GM18502 (cell line): ENCODE data around the gene CCDC74A.
A peak's percentile ranks its signal among the peaks of the same experiment; 100 is the strongest.
"Not testable (repeated sequence)": the region's sequence is repeated elsewhere in the genome, so short reads cannot be mapped to it uniquely, and the experiment has no call there.

Experiments
- ATAC-seq: cut with Tn5 transposase; IDR thresholded peaks from one replicate; pipeline ENCODE4 v1.9.1; 2021; ENCODE audit warnings: mild to moderate bottlenecking; ENCODE audit not compliant: unreplicated experiment, poor library complexity

Gene CCDC74A

DNA sequence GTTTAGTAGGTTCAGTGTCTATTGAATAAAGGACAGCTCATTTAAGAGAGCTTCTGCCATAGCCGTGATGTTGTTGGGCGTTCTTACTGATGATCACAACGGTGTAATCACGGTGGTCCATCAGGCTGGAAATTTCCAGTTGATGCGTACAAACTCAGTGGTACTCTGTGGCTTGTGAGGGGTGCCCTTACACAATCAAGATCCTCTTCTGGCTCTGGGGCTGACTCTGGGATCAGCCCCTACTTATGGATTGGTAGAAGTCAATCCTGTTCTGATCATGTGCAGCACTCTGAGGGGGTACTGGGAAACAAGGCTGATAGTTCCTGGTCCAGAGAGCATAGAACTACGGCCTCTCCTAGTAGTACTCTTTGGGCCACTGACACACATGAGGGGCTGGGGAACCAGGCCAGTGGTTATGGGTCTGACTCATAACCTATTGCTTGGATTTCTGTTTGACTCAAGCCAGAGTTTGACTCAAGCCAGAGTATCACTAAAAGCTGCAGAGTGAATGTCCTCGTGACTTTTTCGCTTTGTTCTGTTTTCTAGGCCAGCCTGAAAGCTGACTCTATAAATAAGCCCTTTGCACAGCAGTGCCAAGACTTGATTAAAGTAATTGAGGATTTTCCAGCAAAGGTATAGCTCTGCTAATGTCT, 29.2 kb upstream of the CCDC74A start:
- peak; percentile 97 for ATAC-seq

DNA sequence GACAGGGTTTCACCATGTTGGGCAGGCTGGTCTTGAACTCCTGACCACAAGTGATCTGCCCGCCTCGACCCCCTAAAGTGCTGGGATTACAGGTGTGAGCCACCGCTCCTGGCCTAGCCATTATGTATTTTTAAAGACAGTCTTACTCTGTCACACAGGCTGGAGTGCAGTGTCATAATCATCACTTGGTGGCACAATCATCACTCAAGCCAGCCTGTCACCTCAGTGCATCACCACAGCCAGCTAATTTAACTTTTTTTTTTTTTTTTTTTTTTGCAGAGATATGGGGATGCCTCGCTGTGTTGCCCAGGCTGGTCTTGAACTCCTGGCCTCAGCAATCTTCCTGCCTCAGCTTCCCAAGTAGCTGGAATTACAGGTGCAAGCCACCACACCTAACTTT, 24.1 kb upstream of the CCDC74A start:
- ATAC-seq: not testable (repeated sequence)

DNA sequence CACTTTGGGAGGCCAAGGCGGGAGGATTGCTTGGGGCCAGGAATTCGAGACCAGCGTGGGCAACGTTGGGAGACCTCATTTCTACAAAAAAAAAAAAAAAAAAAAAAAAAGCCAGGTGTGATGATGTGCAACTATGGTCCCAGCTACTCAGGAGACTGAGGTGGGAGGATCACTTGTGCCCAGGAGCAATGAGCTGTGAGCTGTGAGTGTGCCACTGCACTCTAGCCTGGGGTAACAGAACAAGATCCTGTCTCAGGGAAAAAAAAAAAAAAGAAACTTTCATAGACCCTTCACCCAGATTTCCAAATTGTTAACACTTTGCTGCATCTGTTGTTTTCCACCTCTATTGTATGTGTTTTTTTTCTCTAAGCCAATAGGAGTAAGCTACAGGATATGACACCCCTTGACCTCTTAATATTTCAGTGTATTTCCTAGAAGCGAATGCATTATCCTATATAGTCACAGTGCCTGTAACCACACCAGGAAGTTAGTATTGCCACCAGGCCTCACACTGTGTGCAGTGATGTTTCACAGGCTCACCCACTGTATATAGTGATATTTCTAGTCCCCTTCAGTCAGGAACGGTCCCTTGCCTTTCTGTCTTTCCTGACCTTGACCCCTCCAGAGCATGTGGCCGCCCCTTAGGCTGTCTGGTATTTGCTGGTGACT, 23.5 kb upstream of the CCDC74A start:
- ATAC-seq: not testable (repeated sequence)

DNA sequence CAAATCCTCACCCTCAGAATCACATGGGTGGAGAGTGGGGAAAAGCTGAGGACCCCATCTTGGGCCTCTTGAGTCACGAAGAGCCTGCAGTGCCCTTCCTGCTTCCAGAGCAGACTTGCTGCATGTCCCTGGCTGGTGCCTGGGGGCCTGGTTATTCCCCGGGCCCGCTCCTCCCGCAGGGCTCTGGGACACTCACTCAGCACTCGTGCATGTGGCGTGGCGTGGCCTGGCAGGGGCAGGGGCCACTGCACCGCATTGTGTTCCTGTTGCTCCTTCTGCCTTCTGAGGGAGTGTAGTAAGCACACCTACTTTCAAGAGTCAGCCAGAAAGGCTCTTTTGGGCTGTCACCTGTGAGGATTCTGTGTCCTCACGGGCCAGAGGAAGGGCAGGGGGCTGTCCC, 18.1 kb upstream of the CCDC74A start:
- no peak for ATAC-seq

DNA sequence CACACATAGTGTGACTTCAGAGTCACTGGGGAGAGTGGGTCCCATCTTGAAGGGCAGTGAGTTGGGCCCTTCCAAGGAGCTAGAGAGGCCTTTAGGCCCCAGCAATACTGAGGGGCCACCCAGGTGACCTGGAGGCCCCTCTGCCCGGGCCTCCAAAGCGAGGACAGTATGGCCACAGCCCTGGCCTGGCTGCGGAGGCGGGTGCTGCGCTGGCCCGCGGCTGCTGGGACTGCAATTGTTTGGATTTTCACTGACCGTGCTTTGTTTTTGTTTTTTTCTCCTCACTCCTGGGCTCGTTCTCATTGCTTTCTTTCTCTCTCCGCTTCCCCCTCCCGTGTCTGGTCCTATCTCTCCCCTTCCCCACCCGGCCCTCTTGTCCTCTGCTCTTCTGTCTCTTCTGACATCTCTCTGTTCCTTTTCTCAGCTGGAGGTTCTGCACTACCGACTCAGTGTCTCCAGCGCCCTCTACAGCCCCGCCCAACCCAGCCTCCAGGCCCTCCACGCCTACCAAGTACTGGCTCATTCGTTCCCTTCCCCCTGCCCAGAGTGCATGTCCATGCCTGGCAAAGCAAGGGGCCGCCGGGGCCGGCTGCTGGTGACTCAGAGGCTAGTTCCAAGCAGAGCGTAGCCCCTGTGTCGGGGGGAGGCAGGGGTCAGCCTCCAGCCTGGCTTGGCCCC, 16.3 kb upstream of the CCDC74A start:
- ATAC-seq: not testable (repeated sequence)

DNA sequence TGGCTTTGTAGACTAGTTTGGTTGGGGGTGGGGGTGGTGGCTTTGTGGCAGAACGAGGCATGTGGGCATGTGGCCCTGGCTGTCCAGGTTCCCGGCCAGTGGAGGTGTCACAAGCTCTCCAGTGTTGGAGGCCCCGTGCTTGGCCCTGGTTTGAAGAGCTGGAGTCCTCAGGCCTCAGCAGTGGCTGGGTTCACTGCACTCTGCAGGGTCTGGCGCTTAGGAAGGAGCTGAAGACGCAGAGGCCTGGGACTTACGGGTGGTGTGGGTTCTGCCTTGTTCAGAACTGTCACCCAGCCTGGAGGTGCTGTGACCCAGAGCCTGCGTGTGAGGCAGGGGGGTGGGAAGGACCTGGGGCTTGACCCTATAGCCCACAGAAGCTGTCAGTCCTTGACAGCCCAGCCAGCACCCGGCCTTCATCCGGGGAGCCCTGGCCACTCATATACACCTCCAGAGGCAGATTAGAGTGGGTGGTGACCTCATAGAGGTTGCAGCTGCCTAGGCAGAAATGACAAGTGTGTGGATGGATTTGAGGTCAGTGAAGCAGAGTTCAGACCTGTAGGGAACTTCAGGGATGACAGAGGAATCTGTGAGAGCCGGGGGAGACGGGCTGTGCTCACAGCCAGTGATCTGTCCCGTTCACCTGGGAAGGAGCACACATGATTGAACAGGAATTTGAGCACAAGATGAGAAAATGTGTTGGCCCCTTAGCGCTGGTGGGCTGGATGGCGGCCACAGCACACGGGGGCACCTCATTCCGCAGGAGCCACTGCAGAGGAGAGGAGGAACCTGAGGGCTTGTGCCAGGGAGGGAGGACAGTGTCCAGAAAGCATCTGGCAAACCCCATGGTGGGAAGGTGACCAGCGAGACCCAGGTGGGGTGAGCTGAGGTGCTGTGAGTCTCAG, 15.5 kb upstream of the CCDC74A start:
- ATAC-seq: not testable (repeated sequence)

DNA sequence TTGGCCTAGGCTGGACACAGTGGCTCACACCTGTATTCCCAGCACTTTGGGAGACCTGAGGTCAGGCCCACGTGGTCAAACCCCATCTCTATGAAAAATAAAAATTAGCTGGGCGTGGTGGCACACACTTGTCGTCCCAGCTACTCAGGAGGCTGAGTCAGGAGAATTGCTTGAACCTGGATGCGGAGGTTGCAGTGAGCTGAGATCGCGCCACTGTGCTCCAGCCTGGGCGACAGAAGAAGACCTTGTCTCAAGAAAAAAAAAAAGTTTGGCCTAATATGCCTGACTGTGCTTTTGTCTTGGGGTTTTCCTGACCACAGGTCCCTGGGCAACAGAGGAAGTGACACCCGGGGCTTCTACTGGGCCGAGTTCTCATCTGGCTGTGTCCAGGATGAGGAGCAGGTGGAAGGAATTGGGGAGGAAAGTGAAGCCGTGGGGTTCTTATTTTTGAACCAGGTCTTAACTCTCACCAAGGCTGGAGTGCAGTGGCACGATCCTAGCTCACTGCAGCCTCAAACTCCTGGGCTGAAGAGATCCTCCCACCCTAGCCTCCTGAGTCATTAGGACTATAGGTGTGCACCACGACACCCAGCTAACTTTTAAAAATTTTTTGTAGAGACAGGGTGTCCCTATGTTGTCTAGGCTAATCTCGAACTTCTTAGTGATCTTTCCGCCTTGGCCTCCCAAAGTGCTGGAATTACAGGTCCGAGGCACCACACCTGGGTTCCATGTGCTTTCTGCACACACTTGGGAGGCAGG, 13.1 kb upstream of the CCDC74A start:
- peak; percentile 88 for ATAC-seq

DNA sequence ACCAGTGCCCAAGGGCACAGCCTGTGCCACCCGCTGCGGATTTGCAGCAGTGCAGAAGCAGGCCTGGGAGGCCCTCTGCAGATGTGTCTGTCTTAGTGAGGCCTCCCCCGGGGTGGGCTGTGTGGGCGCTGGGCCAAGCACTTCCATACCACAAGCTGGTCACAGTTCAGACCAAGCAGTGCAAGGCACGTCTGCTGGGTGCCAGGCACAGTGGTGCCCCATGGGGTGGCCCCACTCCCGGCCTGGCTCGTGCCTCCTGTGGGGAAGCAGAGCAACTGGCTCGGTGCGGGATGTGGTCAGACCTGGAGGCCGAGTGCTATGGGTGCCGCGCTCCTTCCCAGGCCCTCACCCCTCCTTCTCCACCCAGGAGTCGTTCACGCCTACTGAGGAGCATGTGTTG, 12.5 kb upstream of the CCDC74A start:
- peak; percentile 12 for ATAC-seq

DNA sequence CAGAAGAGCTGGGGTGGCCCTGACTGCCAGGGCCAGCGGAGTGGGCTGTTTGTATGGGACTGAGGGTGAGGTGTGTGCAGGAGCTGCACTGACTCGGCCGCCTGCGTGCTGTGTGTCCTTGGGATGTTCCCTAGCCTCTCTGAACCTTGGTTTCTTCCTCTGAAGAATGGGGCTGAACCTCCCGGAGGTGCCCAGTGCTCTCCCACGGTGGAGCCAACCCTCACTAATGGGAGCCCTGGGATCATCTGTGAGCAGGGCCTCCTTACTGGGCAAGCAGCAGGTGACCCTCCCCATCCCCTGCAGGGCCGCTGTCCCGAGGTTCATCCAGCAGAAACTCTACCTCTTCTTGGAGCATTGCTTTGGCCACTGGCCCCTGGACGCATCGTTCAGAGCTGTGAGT, 11.7 kb upstream of the CCDC74A start:
- ATAC-seq: no peak

DNA sequence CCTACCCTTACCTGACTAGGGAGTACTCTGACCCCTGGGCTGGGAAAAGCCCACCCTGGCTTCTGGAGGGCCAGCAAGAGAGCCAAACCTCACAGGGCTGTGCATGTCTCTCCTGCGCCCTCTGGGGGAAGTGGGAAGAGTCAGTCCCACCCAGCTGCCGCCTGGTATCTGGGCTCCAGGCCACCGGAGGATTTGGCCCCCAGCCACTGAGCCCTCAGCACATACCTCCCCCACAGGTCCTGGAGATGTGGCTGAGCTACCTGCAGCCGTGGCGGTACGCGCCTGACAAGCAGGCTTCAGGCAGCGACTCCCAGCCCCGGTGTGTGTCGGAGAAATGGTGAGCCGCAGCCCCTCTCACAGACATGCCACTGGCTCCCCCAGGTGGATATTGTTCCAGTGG, 11.1 kb upstream of the CCDC74A start:
- not testable (repeated sequence) for ATAC-seq

DNA sequence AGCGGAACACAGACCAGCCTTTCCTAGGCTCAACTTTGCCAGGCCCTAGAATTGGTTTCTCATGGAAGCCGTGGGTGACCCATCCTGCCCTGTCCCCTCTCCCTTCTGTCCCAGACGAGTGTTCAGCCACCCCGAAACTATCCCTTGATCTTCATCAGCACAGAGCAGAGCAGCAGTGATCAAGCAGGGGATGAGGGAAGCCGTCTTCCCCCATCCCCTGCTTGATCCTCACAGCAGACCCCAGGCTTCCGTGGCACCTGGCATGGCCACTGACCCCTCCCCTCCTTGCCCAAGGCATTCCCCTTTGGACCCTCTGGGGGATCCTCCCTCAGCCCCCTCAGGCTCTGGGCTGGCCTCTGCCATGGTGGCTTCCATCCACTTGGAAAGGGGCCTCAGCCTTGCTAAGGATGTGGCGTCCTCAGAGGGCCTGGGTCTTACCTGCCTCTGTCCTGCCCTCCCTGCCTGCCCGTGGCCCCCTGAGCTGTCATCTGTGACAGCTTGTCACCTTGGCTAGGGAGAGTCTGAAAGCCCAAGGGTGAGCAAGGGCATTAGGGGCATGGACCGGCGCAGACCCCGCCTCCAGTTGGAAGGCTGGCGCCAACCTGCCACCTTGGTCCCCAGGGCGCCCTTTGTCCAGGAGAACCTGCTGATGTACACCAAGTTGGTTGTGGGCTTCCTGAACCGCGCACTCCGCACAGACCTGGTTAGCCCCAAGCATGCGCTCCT, 10.4 kb upstream of the CCDC74A start:
- ATAC-seq: no peak

DNA sequence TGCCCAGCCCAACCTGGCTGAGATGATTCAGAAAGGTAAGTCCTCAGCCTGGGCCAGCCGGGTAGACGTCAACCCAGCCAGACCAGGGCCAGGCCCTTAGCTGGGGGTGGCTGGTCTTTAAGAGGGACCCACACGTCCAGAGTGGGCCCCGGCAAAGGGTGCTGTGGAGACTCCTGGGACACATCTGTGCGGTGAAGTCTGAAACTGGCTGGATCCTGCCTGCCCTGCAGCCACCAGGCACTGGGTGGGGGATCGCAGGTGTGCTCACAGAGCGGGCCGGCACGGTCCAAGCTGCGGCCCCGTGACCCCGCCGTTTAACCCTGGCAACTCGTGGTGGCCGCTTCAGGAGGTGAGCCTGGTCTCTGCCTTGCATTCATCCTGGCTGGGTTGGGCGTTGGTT, 9.8 kb upstream of the CCDC74A start:
- not testable (repeated sequence) for ATAC-seq

DNA sequence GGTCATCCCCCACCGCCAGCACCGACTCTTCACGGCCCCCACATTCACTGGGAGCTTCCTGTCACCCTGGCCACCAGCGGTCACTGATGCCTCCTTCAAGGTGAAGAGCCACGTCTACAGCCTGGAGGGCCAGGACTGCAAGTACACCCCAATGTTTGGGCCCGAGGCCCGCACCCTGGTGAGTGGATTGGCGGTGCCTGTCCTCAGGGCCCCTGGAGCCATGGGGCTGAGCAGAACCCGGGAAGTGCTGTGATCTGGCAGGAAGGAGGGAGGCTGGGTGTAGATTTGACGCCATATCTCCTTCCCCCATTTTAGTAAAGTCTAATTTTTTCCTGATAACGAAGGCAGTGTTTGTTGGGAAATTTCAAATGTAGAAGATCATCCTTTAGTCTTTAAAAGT, 9.2 kb upstream of the CCDC74A start:
- not testable (repeated sequence) for ATAC-seq

DNA sequence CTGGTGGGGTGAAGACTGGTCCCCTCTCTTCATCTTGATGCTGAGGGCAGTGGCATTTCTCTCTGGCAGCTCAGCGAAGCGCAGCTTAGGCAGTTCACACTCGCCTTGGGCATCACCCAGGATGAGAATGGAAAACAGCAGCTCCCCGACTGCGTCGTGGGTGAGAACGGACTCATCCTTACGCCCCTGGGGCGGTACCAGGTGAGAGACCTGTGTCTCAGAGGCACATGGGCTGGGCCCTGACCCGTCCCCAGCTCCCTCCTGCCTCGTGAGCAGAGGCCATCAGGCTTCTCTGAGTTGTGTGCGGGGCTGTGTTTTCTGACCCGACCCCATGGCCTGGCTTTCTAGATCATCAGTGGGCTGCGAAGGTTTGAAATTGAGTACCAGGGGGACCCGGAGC, 8.2 kb upstream of the CCDC74A start:
- ATAC-seq: no peak

DNA sequence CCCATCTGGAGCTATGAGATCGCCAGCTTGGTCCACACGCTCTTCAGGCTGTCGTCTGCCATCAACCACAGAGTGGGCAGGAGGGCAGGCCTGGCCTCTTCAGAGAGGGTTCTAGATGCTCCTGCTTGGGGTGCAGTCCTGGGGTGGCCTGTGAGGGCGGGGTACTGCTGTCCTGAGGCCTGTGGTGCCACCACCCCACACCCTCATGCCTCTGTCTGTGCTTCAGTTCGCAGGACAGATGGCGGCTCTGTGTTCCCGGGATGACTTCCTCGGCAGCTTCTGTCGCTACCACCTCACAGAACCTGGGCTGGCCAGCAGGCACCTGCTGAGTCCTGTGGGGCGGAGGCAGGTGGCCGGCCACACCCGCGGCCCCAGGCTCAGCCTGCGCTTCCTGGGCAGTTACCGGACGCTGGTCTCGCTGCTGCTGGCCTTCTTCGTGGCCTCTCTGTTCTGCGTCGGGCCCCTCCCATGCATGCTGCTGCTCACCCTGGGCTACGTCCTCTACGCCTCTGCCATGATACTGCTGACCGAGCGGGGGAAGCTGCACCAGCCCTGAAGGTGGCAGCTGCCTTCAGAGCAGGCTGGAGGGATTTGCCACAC, 7.7 kb upstream of the CCDC74A start:
- not testable (repeated sequence) for ATAC-seq

DNA sequence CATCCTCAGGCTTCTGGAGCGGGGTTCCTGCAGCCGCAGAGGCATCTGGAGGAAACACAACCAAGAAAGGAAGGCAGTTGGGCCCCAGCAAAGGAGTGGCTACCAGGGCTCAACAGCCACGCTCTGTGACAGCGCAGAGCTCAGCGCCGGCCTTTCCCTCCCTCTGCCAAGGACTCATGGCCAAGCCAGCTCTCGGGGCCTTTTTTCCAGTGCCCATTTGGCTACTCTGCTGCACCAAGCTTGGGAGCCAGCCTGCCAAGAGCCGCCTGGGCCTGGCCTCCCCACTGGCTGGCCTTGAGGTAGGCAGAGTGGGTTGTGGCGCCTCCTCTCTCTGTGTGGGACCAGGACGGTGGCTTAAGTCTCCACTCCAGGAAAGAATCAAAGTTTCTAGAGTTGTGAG, 7.2 kb upstream of the CCDC74A start:
- ATAC-seq: no peak

DNA sequence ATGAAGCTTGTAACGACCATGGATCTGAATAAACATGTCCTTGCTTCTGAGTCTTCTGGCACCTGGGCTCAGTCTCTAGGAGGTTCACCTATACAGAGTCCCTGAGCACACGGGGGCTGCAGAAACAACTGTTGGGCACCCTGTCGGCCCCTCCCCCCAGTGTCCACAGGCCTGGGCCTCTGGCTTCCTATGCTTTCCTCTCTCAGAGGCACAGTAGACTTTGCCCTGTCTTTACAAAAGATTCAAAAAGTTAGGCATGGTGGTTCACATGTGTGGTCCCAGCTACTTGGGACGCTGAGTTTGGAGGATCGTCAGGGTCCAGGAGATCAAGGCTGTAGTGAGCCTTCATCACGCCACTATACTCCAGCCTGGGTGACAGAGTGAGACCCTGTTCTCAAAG, 6.2 kb upstream of the CCDC74A start:
- ATAC-seq: not testable (repeated sequence)

DNA sequence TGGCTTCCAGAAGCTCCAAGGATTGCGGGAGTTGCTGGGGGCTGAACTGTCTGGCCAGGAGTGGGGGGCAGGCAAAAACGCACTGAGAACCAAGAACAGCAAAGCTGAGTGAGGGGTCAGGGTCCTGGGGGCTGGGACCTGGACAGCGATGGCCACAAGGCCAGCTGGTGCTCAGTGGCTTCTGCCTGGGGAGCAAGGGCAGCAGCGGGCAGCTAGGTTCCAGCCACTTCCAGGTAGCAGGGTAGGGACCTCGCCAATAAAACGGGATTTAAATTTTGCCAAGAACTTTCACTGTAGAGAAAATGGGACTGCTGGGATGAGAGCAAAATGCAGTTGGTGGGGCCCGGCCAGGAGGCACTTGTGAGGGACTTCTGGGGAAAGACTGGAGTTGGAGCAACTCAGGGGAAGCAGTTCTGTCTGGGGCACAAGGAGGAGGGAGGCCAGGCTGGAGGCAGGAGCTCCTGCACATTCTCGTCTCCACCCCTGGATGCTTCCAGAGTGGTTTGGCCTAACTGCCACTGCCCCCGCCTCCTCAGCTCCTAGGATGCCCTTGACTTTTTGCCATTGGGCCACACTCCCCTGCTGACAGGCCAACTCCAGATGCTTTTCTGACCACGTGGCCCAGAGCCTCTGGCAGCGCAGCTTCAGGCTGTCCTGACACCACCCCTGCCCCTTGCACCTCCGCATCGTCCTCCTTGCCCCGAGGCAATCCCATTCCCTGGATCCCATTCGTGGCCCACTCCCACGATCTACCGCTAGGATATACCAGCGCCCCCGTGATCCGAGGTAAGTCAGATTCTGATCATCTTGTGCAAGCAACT, 5.5 kb upstream of the CCDC74A start:
- ATAC-seq: no peak
